ENCODE results near the gene JAG1.

The JAG1 gene

DNA sequence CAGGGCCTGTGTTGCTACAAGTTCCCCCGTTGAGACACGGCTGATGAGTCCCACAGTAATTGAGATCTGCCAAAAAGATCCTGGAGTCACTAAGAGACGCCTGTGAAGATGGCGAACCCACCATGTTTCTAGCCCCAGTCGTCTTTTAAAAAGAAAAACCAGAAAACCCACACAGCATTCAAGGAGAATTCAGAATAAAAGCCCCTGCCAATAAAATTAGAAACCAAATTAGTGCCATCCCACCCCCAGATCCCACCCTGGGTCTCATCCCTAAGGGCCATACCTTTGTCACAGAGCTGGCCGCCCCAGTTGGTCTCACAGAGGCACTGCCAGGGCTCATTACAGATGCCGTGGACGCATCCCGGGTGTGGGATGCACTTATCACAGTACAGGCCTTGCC lies 21.6 kb downstream of the JAG1 start:
- DNase-seq: no peak

DNA sequence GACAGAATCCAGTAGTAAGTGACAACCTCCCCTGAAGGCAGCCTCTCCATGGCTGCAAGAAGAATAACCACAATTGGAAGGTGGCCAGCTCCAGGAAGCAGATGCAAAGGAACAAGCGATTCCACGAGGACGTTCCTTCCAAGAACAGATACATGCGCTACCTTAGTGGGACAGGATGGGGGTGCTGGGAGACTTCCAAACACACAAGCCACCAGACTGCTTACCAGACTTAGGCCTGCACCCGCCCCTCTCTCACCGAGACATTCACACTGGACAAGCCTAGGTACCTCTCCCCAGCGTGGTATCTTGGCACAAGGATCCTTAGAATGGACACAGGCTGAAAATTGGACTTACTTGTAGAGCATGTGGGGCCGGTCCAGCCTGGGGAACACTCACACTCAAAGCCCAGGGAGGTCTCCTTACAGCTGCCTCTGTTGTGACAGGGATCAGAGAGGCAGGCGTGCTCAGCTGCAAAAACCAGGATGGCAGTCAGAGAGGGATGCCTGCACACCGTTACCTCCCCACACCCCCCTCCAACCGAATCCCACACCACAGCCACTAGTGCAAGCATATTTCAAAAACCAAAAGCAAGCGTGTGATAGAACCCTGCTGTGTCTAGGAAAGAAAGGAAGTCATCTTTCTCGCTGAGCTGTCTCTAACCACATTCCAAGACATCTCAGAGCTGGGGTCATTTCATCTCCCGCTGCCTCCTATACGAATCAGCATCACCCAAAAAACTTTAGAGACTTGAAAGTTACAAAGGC lies 22.4 kb downstream of the JAG1 start:
- DNase-seq: no peak

DNA sequence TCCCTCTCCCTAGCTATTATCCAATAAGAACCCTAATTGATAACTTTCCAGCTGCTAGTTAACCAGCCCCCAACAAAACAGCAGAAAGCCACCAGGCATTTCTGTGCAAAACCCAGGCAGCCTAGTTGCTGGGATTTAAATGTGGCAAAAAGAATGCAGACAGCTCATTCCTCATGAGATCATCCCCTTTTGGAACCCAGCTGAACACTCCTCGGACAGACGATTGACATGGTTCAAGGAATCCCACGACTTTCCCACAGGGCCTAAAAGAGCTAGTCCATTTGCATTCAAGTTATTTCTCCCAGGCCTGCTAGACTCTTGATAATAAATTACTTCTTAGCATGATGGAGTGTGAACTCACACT lies 24.0 kb downstream of the JAG1 start:
- DNase-seq: no peak

DNA sequence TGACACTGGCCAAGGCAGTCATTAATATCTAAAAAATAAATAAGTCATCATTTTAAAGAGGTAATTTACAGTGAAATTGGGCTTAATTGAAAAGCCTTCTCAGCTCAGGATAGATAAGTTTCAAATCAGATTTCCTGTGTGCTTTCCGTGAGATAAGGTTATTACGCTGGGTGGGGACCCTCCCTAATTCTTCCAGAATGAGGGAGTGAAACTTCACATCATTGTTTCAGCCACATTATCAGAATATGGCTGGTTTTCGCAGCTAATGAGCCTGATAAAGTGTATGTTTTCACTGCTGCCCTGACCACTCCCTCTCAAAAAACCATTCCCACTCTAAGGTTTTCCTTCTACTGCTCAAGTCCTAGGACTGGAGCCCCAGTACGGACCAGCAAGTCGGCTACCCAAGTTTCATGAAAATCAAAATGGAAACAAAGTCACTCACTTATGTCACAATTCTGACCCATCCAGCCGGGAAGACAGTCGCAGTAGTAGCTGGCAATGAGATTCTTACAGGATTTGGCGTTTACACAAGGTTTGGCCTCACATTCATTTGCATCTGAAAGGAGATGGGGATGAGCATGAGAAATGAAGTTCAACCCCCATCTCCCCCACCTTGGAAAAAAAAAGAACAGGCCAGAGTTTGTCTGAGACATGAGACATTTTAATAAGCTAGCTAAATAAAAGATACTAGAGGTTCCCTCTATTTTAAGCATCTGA lies 24.6 kb downstream of the JAG1 start:
- DNase-seq: no peak

DNA sequence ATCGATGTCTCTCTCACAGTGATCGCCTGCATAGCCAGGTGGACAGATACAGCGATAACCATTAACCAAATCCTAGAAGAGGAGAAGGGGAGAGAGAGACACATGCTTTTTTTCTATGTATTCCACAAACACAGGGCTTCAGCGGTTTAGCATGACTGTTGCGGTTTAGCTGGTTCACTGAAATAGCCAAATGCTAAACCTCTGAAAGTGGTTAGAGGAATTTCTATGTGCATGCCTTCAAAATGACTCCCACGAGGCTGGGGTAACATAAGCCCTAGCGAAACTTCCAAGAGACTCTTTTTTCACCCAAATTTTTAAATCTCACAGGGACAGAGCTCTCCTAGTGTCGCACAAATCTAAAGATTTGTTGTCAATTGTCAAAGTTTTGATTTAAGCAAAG lies 25.1 kb downstream of the JAG1 start:
- no peak for DNase-seq

DNA sequence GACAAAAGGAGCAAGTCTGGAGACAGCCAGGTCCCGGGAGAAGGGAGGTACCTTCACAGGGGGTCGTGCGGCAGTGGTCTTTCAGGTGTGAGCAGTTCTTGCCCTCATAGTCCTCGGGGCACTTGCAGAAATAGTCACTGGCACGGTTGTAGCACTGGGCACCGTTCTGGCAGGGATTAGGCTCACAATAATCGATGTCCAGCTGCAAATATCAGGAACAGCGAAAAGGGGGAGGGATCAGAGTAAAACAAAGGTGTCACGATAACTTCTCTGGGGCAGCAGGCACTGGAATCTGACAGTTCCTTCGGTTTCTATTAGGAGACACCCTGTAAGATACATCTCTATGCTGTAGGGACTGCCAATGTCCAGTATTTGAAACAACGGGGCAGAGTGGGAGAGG lies 25.9 kb downstream of the JAG1 start:
- DNase-seq: no peak

DNA sequence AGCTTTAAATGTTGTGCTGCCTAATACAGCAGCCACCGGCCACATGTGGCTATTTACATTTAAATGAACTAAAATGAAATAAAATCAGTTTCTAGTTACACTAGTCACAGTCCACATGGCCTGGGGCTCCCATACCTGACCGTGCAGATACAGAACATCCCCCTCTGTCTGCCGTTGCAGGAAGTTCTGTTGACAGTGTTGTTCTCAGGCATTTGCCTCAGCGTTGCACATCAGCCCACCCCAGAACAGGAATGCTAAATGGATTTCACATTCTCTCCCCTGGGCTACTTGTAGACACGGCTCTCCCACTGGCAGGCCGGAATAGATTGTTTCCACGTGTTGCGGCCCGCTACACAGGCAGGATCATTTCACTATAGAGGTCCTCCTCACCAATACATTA lies 26.3 kb downstream of the JAG1 start:
- no peak for DNase-seq

DNA sequence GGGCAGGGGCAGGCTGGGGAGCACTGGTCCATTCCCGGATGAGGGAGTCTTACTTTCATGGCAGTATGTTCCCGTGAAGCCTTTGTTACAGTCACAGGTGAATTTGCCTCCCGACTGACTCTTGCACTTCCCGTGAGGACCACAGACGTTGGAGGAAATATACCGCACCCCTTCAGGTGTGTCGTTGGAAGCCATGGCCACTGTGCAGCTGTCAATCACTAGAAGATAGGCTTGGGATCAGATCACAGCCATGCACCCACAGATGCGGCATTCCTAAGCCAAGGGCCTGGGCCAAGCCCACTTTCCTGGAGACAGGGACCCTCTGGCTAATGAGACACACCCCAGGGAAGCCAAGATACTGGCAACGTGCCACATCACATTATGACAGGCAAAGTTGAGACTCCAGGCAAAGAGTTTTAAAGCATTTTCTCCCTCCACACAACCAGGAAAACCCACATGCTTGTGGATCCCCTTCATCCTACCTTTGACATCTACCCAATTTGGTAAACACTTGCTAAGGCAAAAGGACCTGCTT lies 26.8 kb downstream of the JAG1 start:
- no peak for DNase-seq

DNA sequence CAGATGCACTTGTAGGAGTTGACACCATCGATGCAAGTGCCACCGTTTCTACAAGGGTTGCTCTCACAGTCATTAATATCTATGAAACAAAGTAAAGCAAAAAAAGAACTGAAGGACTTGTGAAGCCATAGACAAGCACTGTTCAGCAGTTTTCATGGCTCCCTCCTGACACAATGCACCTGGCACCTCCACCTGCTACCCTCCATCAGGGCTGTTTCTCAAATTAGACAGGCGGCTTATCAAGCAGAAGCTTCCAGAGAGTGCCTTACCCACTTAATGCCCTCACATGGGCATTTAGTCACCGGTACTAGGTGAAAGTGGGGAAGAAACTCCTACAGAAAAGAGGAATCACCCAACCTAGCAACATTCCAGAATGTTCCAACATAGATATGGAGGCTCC lies 27.8 kb downstream of the JAG1 start:
- DNase-seq: no peak

DNA sequence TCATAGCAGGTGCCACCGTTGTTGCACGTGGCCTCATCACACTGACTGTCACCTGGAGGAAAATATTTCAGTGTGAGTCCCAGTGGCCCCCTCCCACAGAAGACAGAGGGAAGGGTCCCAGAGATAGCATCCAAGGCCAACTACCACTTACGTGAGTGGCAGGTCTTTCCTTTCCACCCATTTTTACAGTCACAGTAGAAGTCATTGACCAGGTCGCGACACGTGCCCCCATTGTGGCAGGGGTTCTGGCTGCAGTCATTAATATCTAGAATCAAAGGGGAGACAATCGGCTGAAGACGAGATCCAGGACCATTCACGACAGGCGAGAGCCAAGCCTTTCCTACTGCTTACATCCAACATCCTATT lies 28.6 kb downstream of the JAG1 start:
- no peak for DNase-seq

DNA sequence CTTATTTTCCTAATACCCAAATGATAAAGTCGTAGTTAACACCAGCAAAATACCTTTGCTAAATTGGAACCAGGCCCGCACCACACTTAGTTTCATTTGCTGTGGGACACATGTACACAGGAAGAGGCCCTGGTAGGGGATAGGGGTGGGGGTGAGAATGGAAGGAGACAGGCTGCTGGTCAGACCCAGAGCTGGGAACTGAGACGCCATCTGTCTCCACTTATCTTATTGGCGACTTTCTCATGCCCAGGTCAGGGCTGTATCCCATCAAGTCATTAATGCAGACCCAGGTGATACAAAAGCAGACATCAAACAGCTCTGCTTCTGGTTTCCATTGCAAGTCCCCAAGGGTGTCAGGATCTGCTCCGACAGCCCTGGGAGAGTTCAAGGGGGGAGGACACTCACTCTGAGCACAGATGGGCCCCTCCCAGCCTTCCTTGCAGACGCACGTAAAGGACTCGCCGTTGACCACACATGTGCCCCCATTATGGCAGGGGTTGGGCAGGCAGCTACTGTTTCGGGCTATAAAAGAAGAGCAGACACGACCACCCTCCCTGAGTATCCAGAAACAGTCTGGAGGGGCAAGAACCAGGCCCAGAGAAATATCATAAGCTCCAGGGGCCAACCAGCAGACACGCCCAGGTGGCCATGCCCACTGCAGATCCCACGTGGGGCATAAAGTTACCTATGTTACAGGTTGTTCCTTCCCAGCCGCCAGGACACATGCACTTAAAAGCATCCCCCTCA lies 29.2 kb downstream of the JAG1 start:
- no peak for DNase-seq

DNA sequence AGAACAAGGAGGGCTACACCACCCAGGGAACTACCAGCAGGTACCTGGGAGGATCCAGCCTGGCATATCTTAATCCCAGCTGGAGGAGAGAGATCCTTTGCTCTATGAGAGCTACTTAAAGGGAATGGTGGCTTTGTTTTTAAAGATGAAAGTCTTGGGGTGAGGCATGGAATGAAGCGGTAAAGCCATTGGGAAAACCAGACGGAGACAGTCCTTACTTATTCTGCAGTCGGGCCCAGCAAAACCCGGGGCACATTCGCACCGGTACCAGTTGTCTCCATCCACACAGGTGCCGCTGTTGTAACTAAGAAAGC lies 30.3 kb downstream of the JAG1 start:
- no peak for DNase-seq

DNA sequence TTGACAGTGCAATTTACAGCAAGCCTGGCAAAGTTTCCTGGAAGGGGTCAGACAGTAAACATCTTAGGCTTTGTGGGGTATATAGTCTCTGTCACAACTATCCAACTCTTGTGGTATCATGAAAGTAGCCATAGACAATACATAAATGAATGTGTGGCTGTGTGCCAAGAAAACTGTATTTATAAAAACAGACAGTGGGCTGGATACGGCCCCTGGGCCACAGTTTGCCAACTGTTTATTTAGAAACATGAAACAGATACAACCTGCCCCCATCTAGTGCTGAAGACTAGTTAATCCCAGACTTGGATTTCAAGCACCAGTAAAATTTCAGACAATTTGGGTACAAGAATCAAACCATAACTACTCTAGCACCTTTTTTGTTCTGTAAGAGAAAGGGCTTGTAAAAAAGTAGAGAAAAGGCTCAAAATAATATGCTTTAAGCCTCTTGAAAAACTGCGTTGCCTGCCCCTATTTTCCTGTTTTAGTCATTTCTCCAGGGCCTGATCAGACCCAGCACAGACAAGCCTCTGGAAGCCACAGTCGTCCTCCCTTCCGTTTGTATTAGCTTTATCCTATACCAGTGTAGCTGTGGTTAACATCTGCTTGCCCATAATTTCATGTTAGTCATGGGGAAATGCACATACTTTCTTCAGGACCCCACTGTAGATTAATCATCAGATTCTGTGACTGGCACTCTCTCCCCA lies 30.8 kb downstream of the JAG1 start:
- DNase-seq: no peak

DNA sequence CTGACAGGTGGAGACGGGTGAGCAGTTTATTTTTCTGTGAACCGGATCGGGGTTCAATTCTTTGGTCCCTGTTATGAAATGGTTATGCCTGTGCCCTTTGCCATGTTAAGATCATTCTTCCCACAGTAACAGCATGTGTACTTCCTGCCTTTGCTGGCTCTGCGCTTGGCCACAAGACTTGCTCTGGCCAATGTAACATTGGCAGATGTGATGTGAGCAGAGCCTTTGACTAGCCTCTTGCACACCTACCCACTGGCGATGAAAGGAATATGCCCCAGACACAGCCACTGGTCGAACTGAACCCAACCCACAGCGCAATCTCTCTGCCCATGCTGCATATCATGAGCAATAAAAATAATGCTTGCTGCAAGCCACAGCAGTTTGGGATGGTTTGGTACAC lies 31.9 kb downstream of the JAG1 start:
- no peak for DNase-seq

DNA sequence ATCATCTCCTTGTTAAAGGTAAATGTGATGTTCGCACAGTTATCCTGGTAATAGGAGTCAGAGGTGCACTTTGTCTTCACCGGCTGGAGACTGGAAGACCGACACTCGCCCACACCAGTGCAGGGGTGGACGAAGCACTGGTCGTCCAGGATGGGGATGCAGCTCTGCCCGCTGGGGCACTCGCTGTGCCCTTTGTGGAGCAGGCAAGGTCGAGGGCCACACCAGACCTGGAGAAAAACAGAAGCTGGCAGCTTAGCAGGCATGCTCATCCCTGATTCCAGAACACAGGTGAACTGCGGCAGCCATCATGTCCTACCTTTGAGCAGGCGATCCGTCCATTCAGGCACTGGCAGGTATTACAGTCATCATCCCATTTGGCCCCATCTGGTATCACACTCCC lies 32.3 kb downstream of the JAG1 start:
- no peak for DNase-seq

DNA sequence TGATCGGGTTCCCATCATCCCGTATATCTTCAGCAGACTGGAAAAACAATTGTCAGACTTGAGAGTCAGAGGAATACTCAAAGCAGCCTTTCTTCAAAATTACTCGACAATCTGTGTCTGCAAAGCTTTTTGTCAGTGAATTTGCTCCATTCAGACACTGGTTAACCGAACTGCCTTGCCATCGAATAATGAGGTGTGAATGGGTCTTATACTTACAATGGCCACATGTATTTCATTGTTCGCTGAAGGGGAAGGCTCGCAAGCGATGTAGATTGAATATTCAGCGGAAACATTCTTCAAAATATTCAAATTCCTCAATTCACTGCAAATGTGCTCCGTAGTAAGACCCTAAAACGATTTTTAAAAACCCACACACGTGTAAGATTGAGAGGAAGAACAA lies 32.9 kb downstream of the JAG1 start:
- no peak for DNase-seq

DNA sequence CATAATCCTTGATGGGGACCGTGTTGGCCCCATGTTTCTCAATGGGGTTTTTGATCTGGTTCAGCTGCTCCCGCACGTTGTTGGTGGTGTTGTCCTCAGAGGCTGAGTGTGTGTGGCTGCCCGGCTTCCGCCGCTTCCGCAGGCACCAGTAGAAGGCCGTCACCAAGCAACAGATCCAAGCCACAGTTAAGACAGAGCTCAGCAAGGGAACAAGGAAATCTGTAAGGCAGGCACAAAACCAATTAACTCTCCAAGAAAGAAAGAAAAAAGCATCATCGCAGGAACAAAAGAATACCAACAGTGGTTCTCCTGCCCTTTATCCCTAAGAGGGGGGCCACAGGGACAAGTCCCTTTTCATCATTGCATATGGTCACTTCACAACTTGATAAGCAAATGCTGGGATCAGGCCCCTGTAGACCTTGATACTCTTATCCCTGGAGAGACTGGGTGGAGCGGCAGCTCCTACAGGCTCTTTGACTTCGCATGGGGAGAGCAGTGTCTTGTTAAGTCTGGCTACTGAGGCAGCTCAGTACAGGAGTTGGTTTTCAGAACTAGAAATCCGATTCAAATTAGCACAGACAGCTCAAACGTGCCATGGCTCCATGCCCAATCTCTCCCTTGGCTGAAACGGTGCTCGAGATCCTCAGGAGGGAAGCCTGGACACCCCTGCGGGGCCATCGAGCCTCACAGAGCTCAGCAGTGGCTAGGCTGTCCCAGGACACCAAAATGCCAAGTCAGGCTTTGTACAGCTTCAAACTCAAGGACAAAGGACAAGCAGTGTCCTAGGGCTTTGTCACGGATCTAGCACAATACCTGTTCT lies 33.9 kb downstream of the JAG1 start:
- DNase-seq: no peak

DNA sequence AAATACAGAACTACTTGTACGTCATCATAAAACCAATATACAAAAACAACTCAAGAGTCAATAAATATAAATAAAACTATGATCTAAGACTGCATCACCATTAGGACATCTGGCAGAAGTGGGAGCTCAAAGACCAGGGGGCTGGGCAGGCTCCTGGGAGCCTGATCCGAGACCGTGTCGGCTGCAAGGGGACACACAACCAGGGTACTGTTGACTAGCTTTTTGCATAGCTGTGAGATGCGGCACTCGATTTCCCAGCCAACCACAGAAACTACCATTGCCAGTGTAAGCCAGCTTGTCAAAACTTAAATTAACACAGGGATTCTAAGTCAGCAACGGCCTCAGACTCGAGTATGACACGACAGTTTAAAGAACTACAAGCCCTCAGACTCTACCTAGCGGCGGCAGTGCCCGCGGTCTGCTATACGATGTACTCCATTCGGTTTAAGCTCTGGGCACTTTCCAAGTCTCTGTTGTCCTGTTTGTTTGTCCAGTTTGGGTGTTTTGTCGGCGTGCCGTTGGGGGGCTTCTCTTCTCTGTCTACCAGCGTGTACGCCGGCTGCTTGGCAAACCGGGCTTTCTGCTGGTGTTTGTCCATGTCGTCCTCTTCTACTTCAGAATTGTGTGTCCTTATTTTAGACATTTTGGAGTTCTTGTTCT lies 34.6 kb downstream of the JAG1 start:
- DNase-seq: no peak

DNA sequence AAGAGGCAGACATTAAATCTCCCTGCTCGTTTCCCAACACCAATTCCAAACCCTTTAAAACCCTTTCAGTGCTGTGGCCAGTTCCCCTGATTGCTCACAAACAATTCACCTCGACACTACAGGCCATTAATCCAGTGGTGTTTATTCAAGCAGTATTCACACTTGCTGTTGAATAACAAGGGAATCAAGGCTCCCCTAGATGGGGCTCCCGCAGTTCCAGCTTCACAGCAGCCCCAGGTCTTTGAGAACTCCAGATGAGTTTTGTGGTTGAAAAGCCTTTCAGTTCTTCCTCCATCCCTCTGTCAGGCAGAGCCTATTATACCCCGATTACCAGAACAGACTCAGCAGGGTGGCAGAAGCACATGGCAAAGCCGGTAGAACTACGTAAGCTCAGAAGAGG lies 36.2 kb downstream of the JAG1 start:
- DNase-seq: no peak

DNA sequence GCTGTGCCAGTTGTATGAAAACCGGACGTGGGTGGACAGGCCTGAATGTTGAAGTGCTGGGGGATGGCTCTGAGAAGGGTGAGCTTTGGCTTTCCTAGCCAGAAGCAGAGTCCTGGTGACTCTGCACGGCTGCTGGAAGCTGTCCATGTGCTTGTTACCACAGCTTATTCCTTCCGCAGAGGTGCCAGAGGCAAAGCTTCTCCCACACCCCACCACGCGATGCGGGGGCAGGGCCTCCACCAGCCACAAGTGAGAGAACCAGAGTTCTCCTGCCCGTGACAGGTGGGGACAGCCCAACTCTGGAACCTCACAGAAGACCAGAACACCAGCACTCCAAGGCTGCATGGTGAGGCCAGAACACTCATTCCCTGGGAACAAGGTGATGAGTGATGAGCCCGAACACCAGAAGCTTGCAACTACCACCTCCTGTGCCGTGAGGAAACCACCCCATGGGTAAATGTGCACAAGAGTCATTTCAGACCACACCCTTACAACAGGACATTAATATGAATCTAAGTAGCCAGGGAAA lies 36.7 kb downstream of the JAG1 start:
- DNase-seq: no peak

DNA sequence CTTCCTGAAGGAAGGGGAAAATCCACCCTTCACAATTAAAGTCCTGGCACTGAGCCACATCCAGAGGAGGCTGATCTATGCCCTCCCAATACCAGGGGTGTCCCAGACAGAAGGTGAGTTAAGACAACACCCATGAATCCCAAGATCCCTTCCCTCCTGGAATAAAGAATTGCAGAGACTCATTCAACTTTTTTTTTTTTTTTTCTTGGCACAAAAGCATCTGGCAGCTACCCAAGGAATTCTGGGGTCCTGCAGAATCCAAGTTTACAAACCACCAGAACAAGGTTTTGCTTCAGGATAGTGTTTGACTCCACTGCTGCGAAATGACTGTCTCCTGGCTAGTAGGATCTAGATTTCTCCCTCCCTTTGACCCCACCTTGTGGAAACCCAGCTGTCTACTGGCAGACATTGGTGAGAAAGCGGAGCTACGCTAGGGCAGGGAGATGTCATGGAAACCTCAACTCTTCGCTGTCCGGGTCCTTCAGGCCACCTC lies 37.4 kb downstream of the JAG1 start:
- no peak for DNase-seq
